IPS-18a (cell line): ENCODE results near the gene ATRIP.
A peak's percentile ranks its signal among the peaks of the same experiment; 100 is the strongest.

Experiments
- H3K27ac ChIP-seq: one replicate; pipeline ENCODE4 v1.5.1; 2013; ENCODE audit warnings: low read length
- H3K27me3 ChIP-seq: one replicate; pipeline ENCODE4 v1.6.1; 2013; ENCODE audit warnings: mild to moderate bottlenecking, low read length; ENCODE audit not compliant: control insufficient read depth, insufficient read depth
- H3K36me3 ChIP-seq: one replicate; pipeline ENCODE4 v1.6.1; 2013; ENCODE audit warnings: low read depth, low read length; ENCODE audit not compliant: control insufficient read depth
- H3K4me1 ChIP-seq: one replicate; pipeline ENCODE4 v1.6.1; 2013; ENCODE audit warnings: low read depth, low read length; ENCODE audit not compliant: control insufficient read depth
- H3K4me3 ChIP-seq: one replicate; pipeline ENCODE4 v1.5.1; 2013; ENCODE audit warnings: low read length
- H3K9ac ChIP-seq: one replicate; pipeline ENCODE4 v1.6.1; 2013; ENCODE audit warnings: mild to moderate bottlenecking, low read length, moderate library complexity
- H3K9me3 ChIP-seq: one replicate; pipeline ENCODE4 v1.6.1; 2013; ENCODE audit warnings: low read depth, low read length; ENCODE audit not compliant: control insufficient read depth

Gene ATRIP

GRCh38 chr3:48435223-48435595 is 11.3 kb upstream of the ATRIP start:
- Histone ChIP-seq H3K4me3 (no peak overlapping the region), H3K27me3 (no peaks in the 10 kb centered on the region), H3K27ac (no peak overlapping the region), H3K36me3 (peaks cover 20% of the 10 kb centered on the region), H3K9me3 (no peaks in the 10 kb centered on the region), H3K4me1 (peaks cover 8% of the 10 kb centered on the region), H3K9ac (no peak overlapping the region)

DNA sequence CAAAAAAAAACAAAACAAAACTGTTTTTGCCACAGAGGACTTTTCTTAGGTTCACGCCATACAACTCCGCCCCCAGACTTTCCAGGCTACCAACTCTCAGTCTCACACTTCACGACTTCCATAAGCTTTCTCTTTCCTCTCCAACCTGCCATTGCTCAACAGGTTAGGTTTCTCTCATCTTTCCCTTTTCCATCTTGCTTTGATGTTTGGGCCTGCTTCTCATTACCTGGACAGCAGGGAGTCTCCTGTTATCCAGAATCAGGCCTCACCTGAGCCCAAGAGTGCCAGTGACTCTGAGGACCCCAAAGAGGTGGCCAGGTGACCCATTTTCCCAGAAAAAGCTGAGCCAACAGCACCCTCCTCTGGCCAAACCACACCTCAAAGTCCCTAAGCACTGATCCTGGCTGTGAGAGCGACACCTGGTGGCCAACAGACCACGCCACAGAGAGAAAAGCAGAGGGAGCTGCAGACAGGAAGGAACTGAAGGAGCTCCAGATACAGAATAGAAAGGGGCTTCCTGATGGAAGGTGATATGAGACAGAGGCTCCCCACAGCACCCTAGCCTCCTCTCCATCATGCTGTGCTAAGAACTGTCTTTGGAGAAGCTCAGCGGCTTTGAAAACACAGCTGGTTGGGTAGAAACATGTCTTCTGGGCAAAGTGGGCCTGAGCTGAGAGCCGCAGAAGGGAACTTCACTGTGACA is 10.6 kb upstream of the ATRIP start:
- Histone ChIP-seq H3K27me3 (no peaks in the 10 kb centered on the region), H3K9ac (no peak overlapping the region), H3K4me1 (peaks cover 3% of the 10 kb centered on the region), H3K4me3 (no peak overlapping the region), H3K27ac (no peak overlapping the region), H3K9me3 (no peaks in the 10 kb centered on the region), H3K36me3 (peaks cover 20% of the 10 kb centered on the region)

- H3K27me3 ChIP-seq, result no peaks in the 10 kb centered on the region
- H3K36me3 ChIP-seq, result peaks cover 20% of the 10 kb centered on the region
- no peaks in the 10 kb centered on the region for H3K9me3 ChIP-seq
- no peak overlapping the region for H3K27ac ChIP-seq
- no peak overlapping the region for H3K9ac ChIP-seq
- peaks cover 4% of the 10 kb centered on the region for H3K4me1 ChIP-seq
- H3K4me3 ChIP-seq, result no peak overlapping the region
Measured at GRCh38 chr3:48436477-48436787, 10.1 kb upstream of the ATRIP start.

GRCh38 chr3:48436855-48437254 is 9.7 kb upstream of the ATRIP start:
- no peak overlapping the region for H3K4me3 ChIP-seq
- H3K27me3 ChIP-seq, result no peaks in the 10 kb centered on the region
- no peaks in the 10 kb centered on the region for H3K9me3 ChIP-seq
- H3K36me3 ChIP-seq, result peaks cover 21% of the 10 kb centered on the region
- no peak overlapping the region for H3K9ac ChIP-seq
- no peak overlapping the region for H3K27ac ChIP-seq
- H3K4me1 ChIP-seq, result peaks cover 8% of the 10 kb centered on the region

DNA sequence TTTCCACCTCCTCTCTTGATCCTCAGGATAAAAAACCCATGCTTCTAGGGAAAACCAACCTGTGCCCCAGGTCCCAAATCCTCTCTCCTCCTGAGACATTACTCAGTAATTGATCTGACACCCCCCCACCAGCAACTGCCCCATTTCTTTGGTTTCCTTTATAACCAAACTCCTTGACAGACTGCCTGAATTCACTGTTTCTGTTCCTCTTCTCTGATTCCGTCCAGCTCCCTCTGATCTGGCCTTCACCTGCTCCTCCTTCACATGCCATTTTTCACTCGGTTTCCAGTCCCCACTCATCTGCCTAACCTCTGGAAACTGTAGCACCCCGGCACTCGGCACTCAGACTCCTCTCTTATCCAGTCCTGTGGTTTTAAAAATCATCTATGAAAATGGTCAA is 8.7 kb upstream of the ATRIP start:
- H3K4me1 ChIP-seq, result peaks cover 5% of the 10 kb centered on the region
- H3K27me3 ChIP-seq, result no peaks in the 10 kb centered on the region
- no peak overlapping the region for H3K27ac ChIP-seq
- no peak overlapping the region for H3K9ac ChIP-seq
- no peaks in the 10 kb centered on the region for H3K9me3 ChIP-seq
- peaks cover 21% of the 10 kb centered on the region for H3K36me3 ChIP-seq
- no peak overlapping the region for H3K4me3 ChIP-seq

DNA sequence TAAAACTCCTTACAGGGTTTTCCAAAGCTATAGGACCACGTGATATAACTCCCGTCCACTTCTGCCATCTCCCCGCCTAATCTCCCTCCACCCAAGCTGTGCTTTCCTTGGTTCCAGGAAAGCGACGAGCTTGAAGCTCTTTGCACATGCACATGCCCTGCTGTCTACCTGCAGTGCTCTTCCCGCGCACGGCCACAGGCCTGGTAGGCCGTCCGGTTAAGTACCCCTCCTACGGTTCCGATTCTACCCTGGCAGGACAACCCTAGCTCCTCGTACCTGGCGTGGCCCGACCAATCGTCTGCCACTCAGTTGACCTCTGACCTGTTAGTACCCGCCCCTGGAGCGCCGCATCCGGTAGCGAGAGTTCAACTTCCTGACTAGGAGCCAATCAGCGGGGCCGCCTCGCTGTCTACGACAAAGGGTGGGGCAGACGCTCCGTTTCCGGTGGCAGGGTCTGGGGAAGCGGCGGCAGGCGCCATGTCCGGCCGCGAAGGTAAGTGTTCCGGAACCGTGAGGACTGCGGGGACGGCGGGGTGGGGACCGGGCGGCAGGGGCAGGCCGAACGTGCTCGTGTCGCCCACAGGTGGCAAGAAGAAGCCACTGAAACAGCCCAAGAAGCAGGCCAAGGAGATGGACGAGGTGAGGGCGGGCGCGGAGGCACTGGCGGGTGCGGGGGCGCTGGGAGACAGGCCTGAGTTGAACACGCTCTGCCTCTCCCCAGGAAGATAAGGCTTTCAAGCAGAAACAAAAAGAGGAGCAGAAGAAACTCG is 6.5 kb upstream of the ATRIP start, which contains the start of the genes CCDC51 and TMA7:
CCDC51 (minus strand) TSS at position 300 of the 770 bp plus-strand sequence. CDS start 4,991 bp downstream, outside the sequence.
TMA7 (plus strand) TSS at position 438 of the 770 bp plus-strand sequence; CDS start at position 478, 40 bp downstream.
- Histone ChIP-seq H3K36me3 (peaks cover 27% of the 10 kb centered on the region), H3K9me3 (no peaks in the 10 kb centered on the region), H3K4me3 (peak within 1 kb of the TSS; percentile 98), H3K27me3 (no peaks in the 10 kb centered on the region), H3K27ac (peak within 1 kb of the TSS; percentile 61), H3K9ac (peak within 1 kb of the TSS; percentile 88), H3K4me1 (peaks cover 5% of the 10 kb centered on the region)

DNA sequence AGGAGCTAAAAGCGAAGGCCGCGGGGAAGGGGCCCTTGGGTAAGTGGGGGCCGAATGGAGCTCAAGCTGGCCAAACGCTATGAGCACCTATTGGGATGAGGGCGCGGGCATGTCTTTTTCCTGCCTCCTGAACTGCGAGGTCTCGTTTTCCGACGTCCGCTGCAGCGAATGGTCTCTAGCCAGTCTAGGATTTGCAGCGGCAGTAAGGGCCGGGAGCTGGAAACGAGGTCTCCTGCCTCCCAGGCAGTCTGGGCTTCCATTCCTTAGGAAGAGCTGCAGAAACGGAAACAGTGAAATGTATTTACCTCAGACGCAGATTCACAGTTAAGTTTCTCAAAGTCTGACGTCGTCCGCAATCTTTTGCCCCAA is 6.0 kb upstream of the ATRIP start:
- H3K4me1 ChIP-seq, result peaks cover 5% of the 10 kb centered on the region
- H3K9me3 ChIP-seq, result no peaks in the 10 kb centered on the region
- peak overlapping the region; percentile 98 for H3K4me3 ChIP-seq
- H3K27me3 ChIP-seq, result no peaks in the 10 kb centered on the region
- peaks cover 27% of the 10 kb centered on the region for H3K36me3 ChIP-seq
- peak overlapping the region; percentile 52 for H3K27ac ChIP-seq
- peak overlapping the region; percentile 88 for H3K9ac ChIP-seq

DNA sequence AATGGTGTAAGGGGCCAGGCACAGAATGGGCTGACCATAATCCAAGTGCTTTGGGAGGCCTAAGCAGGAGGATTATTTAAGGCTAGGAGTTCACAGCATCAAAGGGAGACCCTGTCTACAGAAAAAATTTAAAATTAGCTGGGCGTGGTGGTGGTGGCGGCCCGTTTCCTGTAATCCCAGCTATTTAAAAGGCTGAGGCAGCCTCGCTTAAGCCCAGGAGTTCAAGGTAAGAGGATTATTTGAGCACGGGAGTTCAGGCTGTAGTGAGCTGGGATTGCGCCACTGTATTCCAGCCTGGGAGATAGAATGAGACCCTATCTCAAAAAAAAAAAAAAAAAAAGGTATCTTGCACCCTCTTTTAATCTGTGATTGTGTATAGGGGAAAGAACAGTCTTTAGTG is 4.6 kb upstream of the ATRIP start:
- Histone ChIP-seq H3K27ac (no peak overlapping the region), H3K4me3 (peak overlapping the region; percentile 98), H3K36me3 (peaks cover 27% of the 10 kb centered on the region), H3K9me3 (no peaks in the 10 kb centered on the region), H3K27me3 (no peaks in the 10 kb centered on the region), H3K4me1 (peaks cover 5% of the 10 kb centered on the region), H3K9ac (no peak overlapping the region)

DNA sequence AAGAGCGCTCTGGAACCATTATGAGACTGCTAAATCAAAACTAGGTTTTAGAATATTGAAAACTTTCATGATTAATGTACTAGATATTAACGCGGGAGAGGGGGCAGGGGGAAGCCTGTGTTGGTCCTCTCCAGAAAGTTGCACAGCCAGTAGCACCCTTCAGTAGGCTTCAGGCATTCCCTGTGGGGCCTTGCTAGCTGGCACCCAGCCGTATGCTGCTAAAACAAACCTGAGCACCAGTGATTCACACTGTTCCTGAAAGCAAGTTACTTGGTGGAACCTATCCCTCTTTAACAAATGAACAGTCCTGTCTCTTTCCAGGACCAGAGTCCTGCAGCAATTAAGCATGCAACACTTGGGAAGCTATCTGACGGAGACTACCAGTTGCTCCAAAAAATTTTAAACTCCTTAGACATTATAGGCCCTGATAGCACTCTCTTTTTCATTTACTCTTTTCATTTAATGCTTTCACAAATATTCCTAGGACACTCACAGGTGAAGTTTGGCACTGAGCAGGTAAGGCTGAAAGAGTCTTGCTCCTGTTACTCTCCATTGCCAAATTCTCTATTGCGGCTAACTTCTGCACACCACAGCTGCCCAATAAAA is 1.2 kb upstream of the ATRIP start:
- Histone ChIP-seq H3K9me3 (no peaks in the 10 kb centered on the region), H3K4me3 (peak overlapping the region; percentile 90), H3K4me1 (peaks cover 11% of the 10 kb centered on the region), H3K27ac (no peak overlapping the region), H3K9ac (no peak overlapping the region), H3K36me3 (peaks cover 33% of the 10 kb centered on the region), H3K27me3 (no peaks in the 10 kb centered on the region)

GRCh38 chr3:48446043-48446424 is 503 bp upstream of the ATRIP start:
- Histone ChIP-seq H3K4me1 (peaks cover 11% of the 10 kb centered on the region), H3K9ac (peak overlapping the region; percentile 75), H3K27ac (no peak overlapping the region), H3K27me3 (no peaks in the 10 kb centered on the region), H3K4me3 (peak overlapping the region; percentile 90), H3K36me3 (peaks cover 36% of the 10 kb centered on the region), H3K9me3 (no peaks in the 10 kb centered on the region)

GRCh38 chr3:48451270-48451669 is 4.7 kb downstream of the ATRIP start:
- H3K9me3 ChIP-seq, result no peaks in the 10 kb centered on the region
- no peak overlapping the region for H3K4me3 ChIP-seq
- peaks cover 6% of the 10 kb centered on the region for H3K4me1 ChIP-seq
- H3K36me3 ChIP-seq, result peaks cover 55% of the 10 kb centered on the region
- no peaks in the 10 kb centered on the region for H3K27me3 ChIP-seq
- H3K27ac ChIP-seq, result no peak overlapping the region
- H3K9ac ChIP-seq, result no peak overlapping the region
